ENCODE measurements around the gene ZNF304. TPM values are rescaled to one million over a fixed set of nuclear protein-coding genes. Genes with fewer than 3 reads are reported as not detected.

The ZNF304 gene
- total and polyA plus RNA-seq, 9 of the 15 experiments (the other 6 are each of a cell fraction or from before 2014, with no cell fraction given) = 0.82 to 5.5 (median 3.6) TPM

- Histone ChIP-seq H3K27me3 (ENCODE audit: control insufficient read depth in 2 of 2, insufficient read depth in 2 of 2, low read length in 2 of 2) (no peaks in the 10 kb centered on the region), H2AFZ (ENCODE audit: low read depth, low read length) (no peak overlapping the region), H3K9ac (ENCODE audit: insufficient read depth in 1 of 2, low read depth in 2 of 2, low read length in 2 of 2) (no peak overlapping the region), H3K9me1 (ENCODE audit: control insufficient read depth, insufficient read depth, low read length) (no peaks in the 10 kb centered on the region), H3K27ac (ENCODE audit: extremely low read depth, low read depth, low read length) (no peak overlapping the region), H3K4me3 (no peak overlapping the region), H3K4me1 (replicated peaks in 1 of 2; ENCODE audit: control insufficient read depth in 2 of 2, insufficient read depth in 2 of 2, low read length in 2 of 2) (peaks cover 0 to 5% of the 10 kb centered on the region in 2 experiments; a peak in 1 of 5 replicates), H4K20me1 (replicated peaks; ENCODE audit: control insufficient read depth, insufficient read depth, low read length) (no peaks in the 10 kb centered on the region), H3K4me2 (ENCODE audit: insufficient read depth, low read length) (no peak overlapping the region), H3K36me3 (ENCODE audit: control insufficient read depth, insufficient read depth, low read length) (no peaks in the 10 kb centered on the region), H3K79me2 (ENCODE audit: control insufficient read depth, insufficient read depth, low read length) (no peaks in the 10 kb centered on the region), H3K9me3 (replicated peaks; ENCODE audit: control insufficient read depth, insufficient read depth, low read depth, low read length) (peaks cover 4% of the 10 kb centered on the region; the same call in 1 of the 2 replicates)
- DNase-seq (ENCODE audit: extremely low read depth in 1 of 4, low spot score in 3 of 4) = no peak
- no peak for ATAC-seq
- intact Hi-C loops (cut with micrococcal nuclease) = no loop called here
- no peak for FAIRE-seq
- no TSS peak for BruUV-seq (replicated peaks)
- TF ChIP-seq ZNF133 (CRISPR knock-in tag; IDR thresholded peaks at IDR 0.05) = no peak
- TF ChIP-seq C11orf30 (IDR thresholded peaks at IDR 0.05; ENCODE audit: low read depth) = no peak
- TF ChIP-seq MAX (CRISPR knock-in tag; IDR thresholded peaks at IDR 0.05) = no peak
- TF ChIP-seq HNRNPLL (IDR thresholded peaks at IDR 0.05; ENCODE audit: low read depth, low read length, poor library complexity, severe bottlenecking) = no peak
- TF ChIP-seq PTBP1 (IDR thresholded peaks at IDR 0.05; ENCODE audit: low read depth, low read length) = no peak
- no peak for TF ChIP-seq NFYB (IDR thresholded peaks at IDR 0.05; ENCODE audit: extremely low read depth, insufficient read length)
- TF ChIP-seq MBD1 (CRISPR knock-in tag; IDR thresholded peaks at IDR 0.05) = no peak
- no peak for TF ChIP-seq SNIP1 (IDR thresholded peaks at IDR 0.05; ENCODE audit: low read depth)
- no peak for TF ChIP-seq ZKSCAN8 (CRISPR knock-in tag; IDR thresholded peaks at IDR 0.05)
- no peak for TF ChIP-seq SMARCB1 (IDR thresholded peaks at IDR 0.05; ENCODE audit: insufficient read length, low read depth)
- TF ChIP-seq ZNF57 (CRISPR knock-in tag; IDR thresholded peaks at IDR 0.05) = no peak
- TF ChIP-seq POLR3A (IDR thresholded peaks at IDR 0.05; ENCODE audit: borderline replicate concordance, extremely low read depth, insufficient read depth, insufficient read length) = no peak
- TF ChIP-seq MEF2D (tag; conservative IDR thresholded peaks at IDR 0.05; ENCODE audit: low read depth) = no peak
- no peak for TF ChIP-seq TCF3 (CRISPR knock-in tag; IDR thresholded peaks at IDR 0.05)
- TF ChIP-seq ZNF263 (CRISPR knock-in tag; IDR thresholded peaks at IDR 0.05; ENCODE audit: borderline replicate concordance) = no peak
- TF ChIP-seq TOE1 (IDR thresholded peaks at IDR 0.05; ENCODE audit: borderline replicate concordance) = no peak
- TF ChIP-seq TOE1 (CRISPR knock-in tag; IDR thresholded peaks at IDR 0.05; ENCODE audit: borderline replicate concordance, low read depth) = no peak
- TF ChIP-seq SRSF7 (optimal IDR thresholded peaks at IDR 0.05; ENCODE audit: low read depth, low read length) = no peak
- CTCF ChIA-PET (ENCODE audit: low intra/inter-chr PET ratio) = interaction anchor here (0.7 kb wide), 1 partner anchor 236 kb away, joined by 5 read pairs; no protein-coding TSS in a partner anchor
- in situ Hi-C loops (cut with MboI) = no loop called here
- WGBS (ENCODE audit: insufficient coverage, low coverage, missing lambda C conversion rate) = 0% methylated on average over 2 of the region's 2 CpGs
- POLR2A ChIA-PET = interaction anchor here (1.3 kb wide), 1 partner anchor 23 kb away, joined by 4 read pairs; the partner anchor contains the start of gene ZNF548
Observed at GRCh38 chr19:57366776-57367175, 15.7 kb downstream of the ZNF304 start.
